ENCODE measurements around the gene IL10RB. TPM values are rescaled to one million over a fixed set of nuclear protein-coding genes. Genes with fewer than 3 reads are reported as not detected.

Gene IL10RB
- total RNA-seq, 2 experiments from 2014 or later: 37.1 to 44.2 TPM

- Mint-ChIP-seq H3K27ac (no peak overlapping the region), H3K9me3 (ENCODE audit: insufficient read depth) (no peaks in the 10 kb centered on the region), H3K4me3 (no peak overlapping the region), H3K4me1 (ENCODE audit: low read depth) (peaks cover 34% of the 10 kb centered on the region), H3K36me3 (ENCODE audit: low read depth) (peaks cover 7% of the 10 kb centered on the region), H3K27me3 (ENCODE audit: low read depth) (no peaks in the 10 kb centered on the region)
- ATAC-seq: no peak
- POLR2A ChIA-PET: no interaction called here
- CTCF ChIA-PET: interaction anchor here (1.5 kb wide), 1 partner anchor 59 kb away, joined by 3 read pairs; no protein-coding TSS in a partner anchor
- no peak for DNase-seq
These were observed 36.6 kb downstream of the IL10RB start for GRCh38 chr21:33302796-33303195.

- no peak overlapping the region for H3K4me3 Mint-ChIP-seq
- CTCF ChIA-PET: no interaction called here
- POLR2A ChIA-PET: no interaction called here
- DNase-seq (no peak), ATAC-seq (no peak)
- peaks cover 1% of the 10 kb centered on the region for H3K36me3 Mint-ChIP-seq (ENCODE audit: low read depth)
- peaks cover 4% of the 10 kb centered on the region for H3K9me3 Mint-ChIP-seq (ENCODE audit: insufficient read depth)
- peaks cover 21% of the 10 kb centered on the region for H3K4me1 Mint-ChIP-seq (ENCODE audit: low read depth)
- no peak overlapping the region for H3K27ac Mint-ChIP-seq
- H3K27me3 Mint-ChIP-seq (ENCODE audit: low read depth): no peaks in the 10 kb centered on the region
These were observed 39.1 kb downstream of the IL10RB start for GRCh38 chr21:33305344-33305671.

GRCh38 chr21:33305938-33306337, 39.8 kb downstream of the IL10RB start:
- POLR2A ChIA-PET: no interaction called here
- ATAC-seq: no peak
- Mint-ChIP-seq H3K4me1 (ENCODE audit: low read depth) (peaks cover 14% of the 10 kb centered on the region), H3K4me3 (no peak overlapping the region), H3K9me3 (ENCODE audit: insufficient read depth) (peaks cover 4% of the 10 kb centered on the region), H3K36me3 (ENCODE audit: low read depth) (peaks cover 1% of the 10 kb centered on the region), H3K27me3 (ENCODE audit: low read depth) (no peaks in the 10 kb centered on the region), H3K27ac (no peak overlapping the region)
- CTCF ChIA-PET: no interaction called here
- no peak for DNase-seq

GRCh38 chr21:33308586-33309490, 42.7 kb downstream of the IL10RB start:
- DNase-seq (peak; percentile 17), ATAC-seq (no peak)
- Mint-ChIP-seq H3K36me3 (ENCODE audit: low read depth) (peaks cover 1% of the 10 kb centered on the region), H3K9me3 (ENCODE audit: insufficient read depth) (peaks cover 4% of the 10 kb centered on the region), H3K27ac (no peak overlapping the region), H3K27me3 (ENCODE audit: low read depth) (peaks cover 3% of the 10 kb centered on the region), H3K4me3 (no peak overlapping the region), H3K4me1 (ENCODE audit: low read depth) (peaks cover 5% of the 10 kb centered on the region)
- CTCF ChIA-PET: interaction anchor here (1.0 to 1.7 kb wide), 4 partner anchors 16 to 111 kb away, joined by 3 to 8 read pairs (median 4); partner anchors contain the start of gene IFNAR1
- POLR2A ChIA-PET: no interaction called here

- DNase-seq (peak; percentile 4), ATAC-seq (no peak)
- ChIA-PET POLR2A (no interaction called here), CTCF (interaction anchor here (1.0 to 1.7 kb wide), 2 partner anchors 44 to 112 kb away, joined by 3 to 8 read pairs; no protein-coding TSS in a partner anchor)
- Mint-ChIP-seq H3K36me3 (ENCODE audit: low read depth) (peaks cover 1% of the 10 kb centered on the region), H3K4me1 (ENCODE audit: low read depth) (peaks cover 5% of the 10 kb centered on the region), H3K4me3 (no peak overlapping the region), H3K9me3 (ENCODE audit: insufficient read depth) (peaks cover 4% of the 10 kb centered on the region), H3K27ac (no peak overlapping the region), H3K27me3 (ENCODE audit: low read depth) (peaks cover 9% of the 10 kb centered on the region)
These were observed 43.6 kb downstream of the IL10RB start for GRCh38 chr21:33309778-33310177.

GRCh38 chr21:33312121-33312520, 46.0 kb downstream of the IL10RB start:
- ChIA-PET POLR2A (no interaction called here), CTCF (interaction anchor here (1.7 to 2.2 kb wide), 2 partner anchors 12 to 50 kb away, joined by 5 to 6 read pairs; no protein-coding TSS in a partner anchor)
- H3K27me3 Mint-ChIP-seq (ENCODE audit: low read depth): peaks cover 17% of the 10 kb centered on the region
- ATAC-seq (no peak), DNase-seq (no peak)
- no peak overlapping the region for H3K27ac Mint-ChIP-seq
- peaks cover 4% of the 10 kb centered on the region for H3K9me3 Mint-ChIP-seq (ENCODE audit: insufficient read depth)
- H3K36me3 Mint-ChIP-seq (ENCODE audit: low read depth): peaks cover 1% of the 10 kb centered on the region
- peaks cover 5% of the 10 kb centered on the region for H3K4me1 Mint-ChIP-seq (ENCODE audit: low read depth)
- no peak overlapping the region for H3K4me3 Mint-ChIP-seq

- POLR2A ChIA-PET: interaction anchor here (0.6 kb wide), 1 partner anchor 30 kb away, joined by 4 read pairs; no protein-coding TSS in a partner anchor
- CTCF ChIA-PET: interaction anchor here (1.3 to 2.2 kb wide), 4 partner anchors 13 to 116 kb away, joined by 5 to 8 read pairs (median 6); partner anchors contain the start of gene IL10RB
These were observed 47.0 kb downstream of the IL10RB start for GRCh38 chr21:33313183-33313582.

GRCh38 chr21:33313611-33314010, 47.4 kb downstream of the IL10RB start:
- DNase-seq: no peak
- ChIA-PET POLR2A (interaction anchor here (0.6 kb wide), 1 partner anchor 30 kb away, joined by 4 read pairs; no protein-coding TSS in a partner anchor), CTCF (interaction anchor here (1.3 to 2.2 kb wide), 5 partner anchors 13 to 117 kb away, joined by 3 to 8 read pairs (median 5); partner anchors contain the start of gene IL10RB)
- peaks cover 4% of the 10 kb centered on the region for H3K9me3 Mint-ChIP-seq (ENCODE audit: insufficient read depth)
- H3K27ac Mint-ChIP-seq: no peak overlapping the region
- H3K36me3 Mint-ChIP-seq (ENCODE audit: low read depth): peaks cover 1% of the 10 kb centered on the region
- no peak overlapping the region for H3K4me3 Mint-ChIP-seq
- no peak for ATAC-seq
- peaks cover 17% of the 10 kb centered on the region for H3K27me3 Mint-ChIP-seq (ENCODE audit: low read depth)
- peaks cover 5% of the 10 kb centered on the region for H3K4me1 Mint-ChIP-seq (ENCODE audit: low read depth)

More at GRCh38 chr21:33313183-33313582, 47.0 kb downstream of the IL10RB start:
- no peak for ATAC-seq
- Mint-ChIP-seq H3K27me3 (ENCODE audit: low read depth) (peaks cover 17% of the 10 kb centered on the region), H3K4me1 (ENCODE audit: low read depth) (peaks cover 5% of the 10 kb centered on the region), H3K27ac (no peak overlapping the region), H3K4me3 (no peak overlapping the region), H3K9me3 (ENCODE audit: insufficient read depth) (peaks cover 4% of the 10 kb centered on the region), H3K36me3 (ENCODE audit: low read depth) (peaks cover 1% of the 10 kb centered on the region)
- no peak for DNase-seq

- H3K27ac Mint-ChIP-seq: no peak overlapping the region
- peaks cover 4% of the 10 kb centered on the region for H3K9me3 Mint-ChIP-seq (ENCODE audit: insufficient read depth)
- no peak overlapping the region for H3K4me3 Mint-ChIP-seq
- H3K36me3 Mint-ChIP-seq (ENCODE audit: low read depth): peaks cover 1% of the 10 kb centered on the region
- ChIA-PET POLR2A (no interaction called here), CTCF (interaction anchor here (1.3 to 2.2 kb wide), 4 partner anchors 23 to 117 kb away, joined by 3 to 8 read pairs (median 6); partner anchors contain the start of gene IL10RB)
- H3K27me3 Mint-ChIP-seq (ENCODE audit: low read depth): peaks cover 17% of the 10 kb centered on the region
- no peak for DNase-seq
- no peak for ATAC-seq
- H3K4me1 Mint-ChIP-seq (ENCODE audit: low read depth): peaks cover under 1% of the 10 kb centered on the region
These were observed 47.9 kb downstream of the IL10RB start for GRCh38 chr21:33314111-33314510.

GRCh38 chr21:33315946-33316710, 50.0 kb downstream of the IL10RB start:
- CTCF ChIA-PET: interaction anchor here (1.2 to 2.1 kb wide), 3 partner anchors 45 to 129 kb away, joined by 3 to 5 read pairs (median 4); no protein-coding TSS in a partner anchor
- Mint-ChIP-seq H3K4me1 (ENCODE audit: low read depth) (no peaks in the 10 kb centered on the region), H3K27ac (no peak overlapping the region), H3K36me3 (ENCODE audit: low read depth) (no peaks in the 10 kb centered on the region), H3K9me3 (ENCODE audit: insufficient read depth) (no peaks in the 10 kb centered on the region), H3K27me3 (ENCODE audit: low read depth) (peaks cover 20% of the 10 kb centered on the region), H3K4me3 (no peak overlapping the region)
- ATAC-seq: no peak
- POLR2A ChIA-PET: interaction anchor here (1.0 to 1.2 kb wide), 2 partner anchors 16 to 24 kb away, joined by 3 read pairs; no protein-coding TSS in a partner anchor
- no peak for DNase-seq

- H3K9me3 Mint-ChIP-seq (ENCODE audit: insufficient read depth): no peaks in the 10 kb centered on the region
- no peaks in the 10 kb centered on the region for H3K36me3 Mint-ChIP-seq (ENCODE audit: low read depth)
- CTCF ChIA-PET: no interaction called here
- H3K27ac Mint-ChIP-seq: no peak overlapping the region
- ATAC-seq (no peak), DNase-seq (no peak)
- no peak overlapping the region for H3K4me3 Mint-ChIP-seq
- POLR2A ChIA-PET: no interaction called here
- H3K27me3 Mint-ChIP-seq (ENCODE audit: low read depth): peaks cover 20% of the 10 kb centered on the region
- H3K4me1 Mint-ChIP-seq (ENCODE audit: low read depth): no peaks in the 10 kb centered on the region
These were observed 51.0 kb downstream of the IL10RB start for GRCh38 chr21:33317145-33317544.
